HG03139 (cell line): ENCODE data around the gene DNAL4.

Experiments
- ATAC-seq: cut with Tn5 transposase; IDR thresholded peaks from one replicate; pipeline ENCODE4 v1.9.1; 2021; ENCODE audit not compliant: unreplicated experiment

The DNAL4 gene

DNA sequence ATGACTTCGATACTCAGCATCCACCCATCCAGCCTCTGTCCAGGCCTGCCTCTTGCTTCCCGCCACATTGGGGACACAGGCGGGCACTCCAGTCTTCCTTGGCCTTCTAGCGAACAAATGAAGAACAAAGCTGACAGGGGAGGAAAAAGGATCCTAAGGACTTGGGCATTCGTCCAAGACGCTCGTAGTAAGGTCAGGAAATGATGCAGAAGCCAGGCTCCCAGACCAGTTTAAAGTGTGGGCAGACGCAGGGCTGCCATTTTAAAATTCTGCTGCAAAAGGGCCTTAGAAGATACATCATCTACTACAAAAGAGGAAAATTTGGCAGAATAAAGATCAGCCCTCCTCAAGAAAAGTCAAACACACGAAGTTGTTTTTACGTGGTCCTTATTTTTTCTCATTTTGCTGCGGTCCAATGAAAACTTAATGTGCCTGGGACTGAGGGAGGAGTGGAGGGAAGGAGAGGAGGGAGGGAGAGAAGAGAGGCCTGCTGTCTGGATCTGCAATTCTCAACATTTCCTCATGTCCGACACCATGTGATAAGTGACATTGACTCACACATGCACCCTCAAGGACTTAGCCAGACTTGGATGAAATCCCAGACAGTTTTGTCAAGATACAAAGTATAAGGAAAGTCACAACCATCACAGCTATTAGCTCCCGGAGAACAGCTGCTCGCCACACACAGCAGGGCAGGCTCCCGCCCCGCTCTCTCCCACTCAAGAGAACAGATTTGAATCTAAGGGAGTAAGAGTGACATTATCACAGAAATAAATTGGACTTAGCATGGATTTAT lies 5.7 kb downstream of the DNAL4 start:
- ATAC-seq, result no peak

DNA sequence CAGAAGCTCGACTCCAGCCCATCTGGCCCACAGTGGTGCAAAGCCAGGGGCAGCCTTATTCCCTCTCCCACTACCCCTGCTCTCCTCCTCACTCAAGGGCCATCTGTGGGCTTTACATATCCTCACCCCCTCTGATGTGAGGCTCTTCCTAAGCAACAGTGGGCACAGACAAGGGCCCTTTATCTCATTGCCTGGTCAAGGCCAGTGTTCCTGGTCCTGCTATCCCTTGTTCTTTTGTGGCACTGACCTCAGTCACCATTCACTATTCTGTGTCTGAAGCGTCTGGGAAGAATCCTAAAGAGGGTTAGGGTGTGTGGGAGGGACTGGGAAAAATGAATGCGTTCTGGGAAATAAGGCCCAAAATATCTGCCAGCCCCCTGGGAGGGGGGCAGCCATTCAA lies 7.3 kb downstream of the DNAL4 start:
- ATAC-seq, result no peak

DNA sequence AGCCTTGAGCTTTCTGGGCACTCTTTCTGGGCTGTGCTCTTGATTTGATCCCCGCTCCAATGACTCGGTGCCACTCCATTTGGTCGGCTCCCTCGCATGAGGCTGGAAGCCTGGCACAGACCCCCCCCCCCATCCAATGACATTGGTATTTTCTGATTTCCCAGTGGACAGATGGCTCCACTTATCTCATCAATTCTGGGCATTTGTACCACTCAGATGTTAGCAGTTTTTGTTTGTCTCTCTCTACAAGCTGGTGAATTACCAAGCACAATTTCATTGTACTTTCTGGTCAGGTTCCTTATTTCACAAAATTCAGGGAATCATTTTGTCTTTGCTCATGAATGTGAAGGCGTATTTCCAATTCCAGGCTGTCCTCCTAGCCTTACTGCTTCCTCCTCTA lies 9.1 kb downstream of the DNAL4 start:
- no peak for ATAC-seq

DNA sequence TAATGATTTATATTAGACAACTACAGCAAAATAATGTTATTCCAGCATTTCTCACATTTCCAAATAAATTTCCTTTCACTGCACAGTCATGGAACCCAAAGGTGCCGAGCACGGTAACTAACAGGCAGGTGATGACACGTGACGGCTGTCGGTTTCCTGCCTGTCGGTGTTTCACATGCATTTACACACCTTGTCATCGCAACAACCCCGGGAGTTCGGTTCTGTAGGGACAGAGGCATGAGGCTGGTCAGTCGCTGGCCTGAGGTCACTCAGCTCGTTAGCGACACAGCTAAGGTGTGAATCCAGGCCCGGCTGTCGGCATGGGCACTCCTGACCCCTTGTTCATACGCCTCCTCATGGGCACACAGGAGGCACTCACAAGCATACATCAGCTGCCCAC lies 9.9 kb downstream of the DNAL4 start:
- no peak for ATAC-seq

DNA sequence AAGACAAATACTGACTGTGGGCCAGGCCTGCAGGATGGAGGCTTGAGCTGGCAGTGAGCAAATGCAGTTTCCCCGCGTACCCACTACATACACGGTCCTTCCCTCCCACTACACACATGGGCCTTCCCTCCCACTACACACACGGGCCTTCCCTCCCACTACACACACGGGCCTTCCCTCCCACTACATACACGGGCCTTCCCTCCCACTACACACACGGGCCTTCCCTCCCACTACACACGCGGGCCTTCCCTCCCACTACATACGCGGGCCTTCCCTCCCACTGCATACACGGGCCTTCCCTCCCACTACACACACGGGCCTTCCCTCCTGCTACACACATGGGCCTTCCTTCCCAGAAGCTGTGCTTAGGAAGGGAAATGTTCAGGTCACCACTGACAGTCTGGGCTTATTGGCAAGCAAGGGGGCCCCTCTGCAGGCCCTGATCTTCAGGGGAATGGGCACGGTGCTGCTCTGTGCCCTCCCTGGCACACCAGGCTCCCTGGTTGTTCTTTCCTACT lies 10.8 kb downstream of the DNAL4 start:
- ATAC-seq, result no peak

DNA sequence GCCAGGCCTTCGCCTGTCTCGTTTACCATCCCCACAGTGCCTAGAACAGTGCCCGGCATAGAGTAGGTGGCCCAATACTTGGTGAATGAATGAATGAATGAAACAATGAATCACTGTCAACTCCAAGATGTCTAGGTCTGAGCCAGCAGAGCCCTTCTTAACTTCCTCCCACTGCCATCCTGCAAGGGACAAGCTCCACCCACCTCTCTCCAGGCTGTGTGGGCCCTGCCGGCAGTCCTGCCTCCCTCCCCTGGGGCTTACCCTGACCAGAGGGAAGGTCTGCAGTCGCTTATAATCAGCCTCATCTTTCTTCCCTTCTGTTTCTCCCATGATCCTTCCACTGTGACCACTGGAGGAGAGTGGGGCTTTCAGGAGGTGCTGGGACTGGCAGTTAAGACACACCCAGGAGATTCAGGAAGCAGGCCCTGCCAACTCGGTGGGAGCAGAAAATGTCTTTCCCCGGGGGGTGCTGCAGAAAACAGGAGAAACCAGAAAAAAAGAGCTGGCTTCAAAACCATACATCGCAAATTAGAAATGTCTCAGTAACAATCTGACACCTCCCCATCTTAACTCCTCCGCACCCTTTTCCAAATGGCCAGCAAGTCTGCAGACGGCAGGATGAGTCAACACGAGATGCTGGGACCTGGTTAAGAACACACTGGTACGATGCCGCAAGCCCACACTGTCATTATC lies 11.4 kb downstream of the DNAL4 start:
- ATAC-seq, result no peak

DNA sequence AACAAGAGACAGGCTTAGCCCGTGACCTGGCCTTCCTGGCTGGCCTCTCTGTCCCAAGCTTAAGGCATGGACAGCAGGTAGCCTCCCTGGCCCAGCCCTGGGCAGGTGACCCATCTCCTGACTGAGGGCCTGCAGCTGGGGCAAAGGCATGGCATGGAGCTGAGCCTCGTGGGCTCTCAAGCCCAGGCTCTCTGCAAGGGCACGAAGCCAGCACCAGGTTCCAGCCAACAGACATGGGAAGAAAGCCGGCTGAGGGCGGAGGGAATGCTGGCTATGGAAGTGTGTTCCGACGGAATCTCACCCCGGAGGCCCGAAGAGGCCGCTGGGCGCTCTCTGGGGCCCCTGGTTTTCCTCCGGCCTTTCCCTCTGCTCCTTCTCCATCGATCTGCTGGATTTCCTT lies 12.9 kb downstream of the DNAL4 start:
- no peak for ATAC-seq

DNA sequence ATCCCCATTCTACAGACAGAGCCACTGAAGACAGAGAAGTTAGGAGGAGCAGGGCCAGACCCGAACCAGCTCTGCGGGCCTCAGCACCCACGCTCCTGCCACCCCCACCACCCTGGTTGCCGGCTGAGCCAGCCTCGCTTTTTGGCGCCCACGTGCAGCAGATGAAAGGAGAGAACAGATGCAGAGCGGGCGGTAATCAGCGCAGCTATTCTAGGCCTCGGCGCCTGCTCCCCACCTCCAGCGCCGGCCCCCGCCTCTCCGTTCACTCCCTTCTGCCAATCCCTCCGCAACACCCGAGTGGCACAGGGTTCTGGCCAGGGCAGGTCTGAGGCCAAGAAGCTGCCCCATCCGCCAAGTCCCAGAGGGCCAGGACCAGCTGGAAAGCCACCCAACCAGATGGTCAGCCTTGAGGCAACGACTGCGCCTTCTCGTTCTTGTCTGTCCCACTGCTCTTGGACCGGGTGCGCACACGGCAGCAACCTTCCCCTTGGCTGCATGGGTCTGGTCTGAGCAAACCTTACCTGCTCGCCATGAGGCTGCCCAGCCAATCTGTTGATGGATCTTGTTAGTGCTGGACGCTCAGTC lies 16.8 kb downstream of the DNAL4 start:
- no peak for ATAC-seq

DNA sequence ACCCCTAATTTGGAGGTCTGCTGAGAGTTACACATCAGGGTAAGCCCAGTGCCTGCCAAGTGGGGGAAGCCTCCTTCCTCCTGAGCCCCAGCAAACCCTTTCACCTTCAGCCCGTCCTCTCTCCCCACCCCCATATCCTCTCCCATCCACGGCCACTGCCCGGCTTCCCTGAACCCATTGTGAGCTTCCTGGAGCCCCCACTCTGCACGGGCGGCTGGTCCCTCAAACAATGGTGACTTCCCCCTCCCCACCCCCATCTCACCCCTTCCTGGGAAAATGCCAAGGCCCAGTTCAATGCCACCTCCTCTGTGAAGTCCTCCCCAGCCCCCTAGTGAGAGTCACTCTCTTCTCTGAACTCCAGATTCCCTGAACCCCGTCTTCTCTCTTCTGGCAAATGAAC lies 17.9 kb downstream of the DNAL4 start:
- no peak for ATAC-seq

DNA sequence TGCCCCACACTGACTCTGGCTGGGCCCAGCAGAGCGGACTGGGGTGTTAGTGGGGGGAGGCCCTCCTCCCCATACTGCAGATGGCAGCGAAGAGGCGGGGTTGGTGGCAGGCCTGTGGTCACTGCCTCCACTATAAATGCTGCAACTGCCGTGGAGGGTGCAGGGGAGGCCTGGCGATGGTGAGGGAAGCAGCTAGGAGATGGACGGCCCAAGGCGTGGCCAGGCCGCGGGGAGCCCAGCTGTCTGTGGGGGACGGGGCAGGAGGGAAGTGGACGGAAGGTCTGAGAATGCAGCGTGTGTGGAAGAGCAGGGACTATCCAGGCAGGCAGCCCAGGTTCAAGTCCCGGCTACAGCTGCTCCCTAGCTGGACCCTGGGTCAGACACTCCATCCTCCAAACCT lies 18.3 kb downstream of the DNAL4 start:
- no peak for ATAC-seq

DNA sequence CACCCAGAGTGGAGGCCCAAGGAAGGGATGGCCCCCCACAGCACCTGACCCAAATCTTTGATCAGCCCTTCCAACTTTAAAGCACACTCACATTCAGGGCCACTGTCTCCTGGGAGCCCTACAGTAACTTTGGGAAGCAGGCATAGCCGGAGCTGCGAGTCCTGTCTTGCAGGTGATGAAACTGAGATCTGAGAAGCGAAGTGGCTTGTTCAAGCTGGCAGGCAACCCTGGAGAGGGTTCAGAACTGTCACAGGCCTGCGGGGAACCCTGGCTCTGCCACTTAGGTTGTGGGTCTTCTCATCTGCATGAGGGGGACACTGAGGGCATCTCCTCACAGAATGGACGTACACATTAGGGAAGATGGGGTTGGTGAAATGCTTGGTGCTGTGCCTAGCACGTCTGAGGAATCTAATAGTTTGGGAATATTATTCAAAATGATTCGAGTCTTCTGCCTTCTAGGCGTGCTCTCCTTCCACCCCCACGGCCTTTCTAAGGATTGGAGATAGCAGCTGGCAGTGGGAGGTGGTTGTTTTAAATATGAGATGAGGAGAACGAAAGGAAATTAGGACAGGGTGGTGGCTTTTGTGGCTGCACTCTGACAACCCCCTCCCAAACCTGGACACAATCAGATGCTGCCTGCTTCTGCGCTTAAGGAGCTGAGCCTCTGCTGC lies 19.3 kb downstream of the DNAL4 start:
- ATAC-seq, result no peak

DNA sequence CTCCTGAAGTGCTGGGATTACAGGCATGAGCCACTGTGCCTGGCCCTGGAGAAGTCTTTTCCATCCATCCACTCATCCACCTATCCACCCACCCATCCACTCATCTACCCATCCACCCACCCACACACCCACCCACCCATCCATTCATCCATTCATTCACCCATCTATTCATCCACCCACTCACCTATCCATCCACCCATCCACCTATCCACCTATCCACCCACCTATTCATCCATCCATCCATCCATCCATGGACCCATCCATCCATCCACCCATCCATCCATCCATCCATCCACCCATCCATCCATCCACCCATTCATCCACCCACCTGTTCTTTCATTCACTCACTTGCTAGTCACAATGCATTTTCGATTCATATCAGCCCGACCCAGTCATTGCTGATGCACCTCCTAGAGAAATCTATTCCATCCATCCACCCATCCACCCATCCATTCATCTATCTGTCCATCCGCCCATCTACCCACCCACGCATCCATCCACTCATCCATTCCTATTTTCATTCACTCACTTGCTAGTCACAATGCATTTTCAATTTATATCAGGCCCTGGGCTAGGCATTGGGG lies 20.5 kb downstream of the DNAL4 start:
- no peak for ATAC-seq

DNA sequence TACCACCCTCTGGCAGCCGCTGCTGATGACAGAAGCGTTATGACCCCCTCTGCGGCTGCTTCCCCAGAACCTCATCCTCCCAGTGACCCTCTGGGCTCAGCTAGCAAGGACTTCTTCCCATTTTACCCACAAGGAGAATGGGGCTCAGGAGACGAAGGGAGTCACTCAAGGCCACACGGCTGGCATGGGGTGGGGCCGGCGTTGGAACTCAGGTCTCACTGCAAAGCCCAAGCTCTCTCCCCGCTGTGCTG lies 21.4 kb downstream of the DNAL4 start:
- no peak for ATAC-seq

DNA sequence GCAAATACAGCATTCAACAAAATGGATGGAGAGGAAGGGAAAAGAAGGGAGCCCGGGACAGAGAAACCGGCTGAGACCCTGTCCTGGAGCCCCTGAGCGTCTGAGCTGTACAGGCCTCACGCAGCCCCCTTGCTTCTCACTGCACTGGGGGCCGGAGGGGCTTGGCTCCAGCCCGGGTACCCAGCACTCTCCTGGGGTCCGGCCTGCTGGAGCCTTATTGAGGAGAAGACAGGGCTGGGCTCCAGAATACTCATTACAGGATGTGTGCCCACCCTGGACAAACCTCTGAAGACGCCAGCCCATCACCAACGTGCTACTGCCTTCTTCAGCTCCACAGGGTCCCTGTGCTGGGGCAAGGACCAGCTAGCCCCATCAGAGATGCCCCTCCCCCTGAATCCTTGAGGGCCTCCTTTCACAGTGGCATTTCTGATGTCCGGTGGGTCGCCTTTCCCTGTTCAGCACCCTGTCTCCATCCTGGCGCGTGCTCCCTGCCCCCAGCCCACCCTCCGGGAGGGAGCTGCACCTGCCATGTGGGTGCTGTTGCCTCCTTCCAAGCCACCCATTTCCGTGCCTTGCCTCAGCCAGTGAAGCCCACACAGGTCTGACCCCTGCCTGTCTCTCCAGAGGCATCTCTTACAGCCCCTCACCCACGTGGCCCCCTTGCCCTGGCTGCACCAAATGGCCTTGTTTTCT lies 23.5 kb downstream of the DNAL4 start:
- ATAC-seq, result no peak

DNA sequence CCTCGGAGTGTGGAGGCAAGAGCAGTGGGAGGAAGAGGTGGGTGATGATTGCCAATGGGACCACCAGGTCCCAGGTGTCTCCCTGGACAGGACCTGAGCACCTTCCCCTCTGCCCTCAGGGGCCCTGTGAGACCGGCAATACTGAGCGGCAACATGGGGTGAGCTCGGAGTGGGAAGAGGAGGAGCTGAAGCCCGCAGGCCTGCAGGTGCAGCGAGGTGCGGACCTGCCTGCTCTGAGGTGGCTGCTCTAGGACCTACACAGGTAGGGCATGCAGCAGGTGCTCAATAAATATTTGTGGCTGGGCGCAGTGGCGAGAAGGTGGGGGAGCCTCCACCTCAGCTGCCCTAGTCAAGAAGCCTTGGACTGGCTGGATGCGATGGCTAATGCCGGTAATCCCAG lies 25.9 kb downstream of the DNAL4 start:
- no peak for ATAC-seq

DNA sequence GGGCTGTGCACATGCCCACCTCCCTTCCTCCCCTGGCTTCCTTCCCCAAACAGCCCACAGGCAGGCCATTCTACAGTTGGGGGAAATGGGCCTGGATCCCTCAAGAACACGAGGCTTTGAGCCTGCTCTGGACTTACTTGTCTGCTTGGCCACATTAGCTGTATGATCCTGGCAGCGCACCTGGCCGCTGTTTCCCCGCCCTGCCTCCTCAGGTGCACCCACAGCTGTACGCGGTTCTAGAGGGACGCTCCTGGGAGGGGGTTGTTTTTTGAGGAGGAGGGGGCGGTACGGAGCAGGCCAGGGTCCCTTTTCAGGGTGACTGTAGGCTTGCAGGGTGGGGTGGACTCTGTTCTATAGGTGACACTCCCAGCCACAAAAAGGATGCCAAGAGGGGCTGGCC lies 26.6 kb downstream of the DNAL4 start:
- ATAC-seq, result no peak

DNA sequence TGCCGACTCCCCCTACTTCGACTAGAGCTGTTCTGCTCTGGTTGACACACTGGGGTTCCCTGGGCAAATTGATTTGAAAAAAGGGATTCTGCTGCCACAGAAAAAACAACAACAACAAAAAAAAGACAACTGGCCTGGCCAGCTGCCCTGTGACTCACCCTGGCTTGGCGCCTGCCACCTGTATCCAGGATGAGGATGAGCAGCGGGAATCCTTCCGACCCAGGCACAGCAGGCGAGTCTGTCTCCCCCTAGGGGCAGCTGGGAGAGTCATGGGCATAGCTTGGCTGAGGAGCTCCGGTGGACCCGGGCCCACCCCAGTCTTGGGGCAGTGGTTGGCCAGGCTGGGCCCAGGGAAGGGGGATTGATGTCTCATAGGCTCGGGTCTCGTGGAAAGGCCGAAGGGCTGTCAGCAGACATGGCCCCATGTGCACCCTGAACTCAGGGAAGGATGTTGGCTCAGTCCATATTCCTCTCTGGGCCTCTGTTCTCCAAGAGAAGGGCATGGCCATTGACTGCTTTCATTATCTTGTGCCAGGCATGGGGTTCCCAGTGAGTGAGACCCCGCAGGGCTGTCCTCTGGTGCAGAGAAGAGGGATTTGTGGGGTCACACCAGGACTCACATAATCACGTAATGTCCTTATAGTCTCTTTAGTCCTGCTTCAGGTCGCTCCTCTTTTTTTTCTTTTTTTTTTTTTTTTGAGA lies 27.7 kb downstream of the DNAL4 start:
- ATAC-seq, result no peak

DNA sequence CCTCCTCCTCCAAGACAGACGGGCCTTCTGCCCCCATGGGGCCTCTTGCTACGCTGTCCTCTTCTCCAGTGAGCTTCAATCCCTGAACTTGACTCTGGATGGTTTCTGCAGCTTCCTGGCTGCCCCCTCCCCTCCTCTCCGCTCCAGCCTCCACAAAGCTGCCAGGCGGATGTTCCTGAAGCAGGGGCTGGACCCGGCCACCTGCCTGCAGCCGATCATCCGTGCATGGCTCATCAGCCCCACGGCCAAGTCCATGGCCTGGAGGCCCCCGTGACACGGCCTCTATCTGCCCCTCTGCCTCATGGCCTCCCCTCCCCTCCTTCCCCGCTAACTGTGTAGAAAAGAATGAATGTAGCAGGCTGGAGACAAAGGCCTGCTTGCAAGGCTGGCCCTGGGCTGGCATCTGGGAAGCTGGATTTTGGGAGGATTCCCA lies 31.4 kb downstream of the DNAL4 start:
- ATAC-seq, result no peak

DNA sequence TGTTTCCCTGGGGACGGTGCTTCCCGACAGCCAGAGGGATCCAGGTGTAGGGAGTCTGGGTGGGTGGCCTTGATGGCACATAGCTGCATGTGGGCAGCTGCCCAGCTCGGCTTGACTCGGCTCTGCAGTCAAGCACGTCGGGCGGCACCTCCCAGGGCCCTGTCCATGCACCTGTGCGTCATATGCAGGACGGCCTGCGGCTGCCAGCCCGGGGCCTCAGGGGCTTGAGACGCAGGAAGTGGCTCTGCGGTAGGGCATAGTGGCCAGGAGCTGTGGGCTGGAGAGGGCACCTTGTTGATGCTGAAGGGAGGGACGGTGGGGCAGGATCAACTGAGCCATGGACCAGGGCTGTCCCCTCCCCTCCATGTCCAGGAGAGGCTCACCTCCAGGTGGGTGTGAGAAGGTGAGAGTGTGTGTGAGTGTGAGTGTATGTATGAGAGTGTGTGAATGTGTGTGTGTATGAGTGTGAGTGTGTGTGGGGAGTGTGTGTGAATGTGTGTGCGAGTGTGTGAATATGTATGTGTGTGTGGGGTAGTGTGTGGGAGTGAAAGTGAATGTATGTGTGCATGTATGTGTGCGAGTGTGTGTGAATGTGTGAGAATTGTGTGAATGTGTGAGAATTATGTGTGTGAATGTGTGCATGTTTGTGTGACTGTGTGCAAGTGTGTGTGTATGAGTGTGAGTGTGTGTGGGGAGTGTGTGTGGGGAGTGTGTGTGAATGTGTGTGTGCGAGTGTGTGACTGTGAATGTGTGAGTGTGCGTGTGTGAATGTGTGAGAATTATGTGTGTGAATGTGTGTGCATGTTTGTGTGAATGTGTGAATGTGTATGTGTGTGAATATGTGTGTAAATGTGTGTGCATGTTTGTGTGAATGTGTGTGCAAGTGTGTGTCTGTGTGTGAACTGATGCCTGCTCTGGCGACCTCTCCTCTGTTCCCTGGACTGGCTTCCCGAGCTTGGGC lies 32.5 kb downstream of the DNAL4 start:
- ATAC-seq, result no peak
